ENCODE results near the gene TTLL5. TPM values are rescaled to one million over a fixed set of nuclear protein-coding genes. Genes with fewer than 3 reads are reported as not detected.

Gene TTLL5
- polyA plus RNA-seq, 2 donors: 10.5 to 10.6 TPM

GRCh38 chr14:75658957-75659356, 2.1 kb upstream of the TTLL5 start:
- H3K27ac ChIP-seq (ENCODE audit: low read depth in 2 of 2, low read length in 1 of 2): no peak overlapping the region
- no peaks in the 10 kb centered on the region for H3K27me3 ChIP-seq (ENCODE audit: control insufficient read depth in 1 of 2, insufficient read depth in 2 of 2, low read length in 2 of 2)
- 95 to 96% methylated on average over 2 of the region's 2 CpGs for WGBS, 2 donors

GRCh38 chr14:75660238-75660629, 812 bp upstream of the TTLL5 start:
- Histone ChIP-seq H3K9me3 (ENCODE audit: control insufficient read depth in 2 of 2, insufficient read depth in 1 of 2, low read depth in 1 of 2, low read length in 1 of 2) (no peaks in the 10 kb centered on the region), H3K4me1 (ENCODE audit: control insufficient read depth in 2 of 2, insufficient read depth in 2 of 2, low read length in 1 of 2) (no peaks in the 10 kb centered on the region), H3K4me3 (ENCODE audit: low read depth in 1 of 2, low read length in 2 of 2) (peak overlapping the region; percentile 68 to 91), H3K27ac (ENCODE audit: low read depth in 2 of 2, low read length in 1 of 2) (peak overlapping the region; percentile 96 to 97), H3K27me3 (ENCODE audit: control insufficient read depth in 1 of 2, insufficient read depth in 2 of 2, low read length in 2 of 2) (no peaks in the 10 kb centered on the region), H3K36me3 (ENCODE audit: control insufficient read depth in 2 of 2, insufficient read depth in 2 of 2, low read length in 1 of 2) (peaks cover 0 to 6% of the 10 kb centered on the region in 2 donors)
- WGBS, 2 donors: 14 to 18% methylated on average over 4 of the region's 4 CpGs

More at GRCh38 chr14:75658957-75659356, 2.1 kb upstream of the TTLL5 start:
- Histone ChIP-seq H3K4me3 (ENCODE audit: low read depth in 1 of 2, low read length in 2 of 2) (no peak overlapping the region), H3K4me1 (ENCODE audit: control insufficient read depth in 2 of 2, insufficient read depth in 2 of 2, low read length in 1 of 2) (no peaks in the 10 kb centered on the region), H3K9me3 (ENCODE audit: control insufficient read depth in 2 of 2, insufficient read depth in 1 of 2, low read depth in 1 of 2, low read length in 1 of 2) (no peaks in the 10 kb centered on the region), H3K36me3 (ENCODE audit: control insufficient read depth in 2 of 2, insufficient read depth in 2 of 2, low read length in 1 of 2) (peaks cover 4 to 6% of the 10 kb centered on the region in 2 donors)

GRCh38 chr14:75661499-75661814, 411 bp downstream of the TTLL5 start:
- Histone ChIP-seq H3K36me3 (ENCODE audit: control insufficient read depth in 2 of 2, insufficient read depth in 2 of 2, low read length in 1 of 2) (peaks cover 0 to 2% of the 10 kb centered on the region in 2 donors), H3K4me3 (ENCODE audit: low read depth in 1 of 2, low read length in 2 of 2) (peak overlapping the region; percentile 68 to 91), H3K4me1 (ENCODE audit: control insufficient read depth in 2 of 2, insufficient read depth in 2 of 2, low read length in 1 of 2) (no peaks in the 10 kb centered on the region), H3K27me3 (ENCODE audit: control insufficient read depth in 1 of 2, insufficient read depth in 2 of 2, low read length in 2 of 2) (no peaks in the 10 kb centered on the region), H3K27ac (ENCODE audit: low read depth in 2 of 2, low read length in 1 of 2) (peak overlapping the region; percentile 96 to 97), H3K9me3 (ENCODE audit: control insufficient read depth in 2 of 2, insufficient read depth in 1 of 2, low read depth in 1 of 2, low read length in 1 of 2) (no peaks in the 10 kb centered on the region)
- WGBS, 2 donors: 1% methylated on average over 18 of the region's 18 CpGs

GRCh38 chr14:75662966-75663365, 1.9 kb downstream of the TTLL5 start:
- Histone ChIP-seq H3K36me3 (ENCODE audit: control insufficient read depth in 2 of 2, insufficient read depth in 2 of 2, low read length in 1 of 2) (no peaks in the 10 kb centered on the region), H3K4me3 (ENCODE audit: low read depth in 1 of 2, low read length in 2 of 2) (no peak overlapping the region), H3K4me1 (ENCODE audit: control insufficient read depth in 2 of 2, insufficient read depth in 2 of 2, low read length in 1 of 2) (no peaks in the 10 kb centered on the region), H3K27me3 (ENCODE audit: control insufficient read depth in 1 of 2, insufficient read depth in 2 of 2, low read length in 2 of 2) (no peaks in the 10 kb centered on the region), H3K27ac (ENCODE audit: low read depth in 2 of 2, low read length in 1 of 2) (no peak overlapping the region), H3K9me3 (ENCODE audit: control insufficient read depth in 2 of 2, insufficient read depth in 1 of 2, low read depth in 1 of 2, low read length in 1 of 2) (no peaks in the 10 kb centered on the region)
- WGBS, 2 donors: 74 to 85% methylated on average over 3 of the region's 3 CpGs

GRCh38 chr14:75667099-75667765, 6.2 kb downstream of the TTLL5 start:
- Histone ChIP-seq H3K27me3 (ENCODE audit: control insufficient read depth in 1 of 2, insufficient read depth in 2 of 2, low read length in 2 of 2) (no peaks in the 10 kb centered on the region), H3K27ac (ENCODE audit: low read depth in 2 of 2, low read length in 1 of 2) (no peak overlapping the region), H3K4me3 (ENCODE audit: low read depth in 1 of 2, low read length in 2 of 2) (no peak overlapping the region), H3K9me3 (ENCODE audit: control insufficient read depth in 2 of 2, insufficient read depth in 1 of 2, low read depth in 1 of 2, low read length in 1 of 2) (no peaks in the 10 kb centered on the region), H3K4me1 (ENCODE audit: control insufficient read depth in 2 of 2, insufficient read depth in 2 of 2, low read length in 1 of 2) (no peaks in the 10 kb centered on the region), H3K36me3 (ENCODE audit: control insufficient read depth in 2 of 2, insufficient read depth in 2 of 2, low read length in 1 of 2) (no peaks in the 10 kb centered on the region)
- WGBS, 2 donors: 78 to 84% methylated on average over 2 of the region's 2 CpGs

GRCh38 chr14:75672605-75673192, 11.7 kb downstream of the TTLL5 start:
- H3K4me3 ChIP-seq (ENCODE audit: low read depth in 1 of 2, low read length in 2 of 2): no peak overlapping the region
- no peaks in the 10 kb centered on the region for H3K27me3 ChIP-seq (ENCODE audit: control insufficient read depth in 1 of 2, insufficient read depth in 2 of 2, low read length in 2 of 2)
- no peak overlapping the region for H3K27ac ChIP-seq (ENCODE audit: low read depth in 2 of 2, low read length in 1 of 2)
- no peaks in the 10 kb centered on the region for H3K4me1 ChIP-seq (ENCODE audit: control insufficient read depth in 2 of 2, insufficient read depth in 2 of 2, low read length in 1 of 2)
- no peaks in the 10 kb centered on the region for H3K9me3 ChIP-seq (ENCODE audit: control insufficient read depth in 2 of 2, insufficient read depth in 1 of 2, low read depth in 1 of 2, low read length in 1 of 2)
- H3K36me3 ChIP-seq (ENCODE audit: control insufficient read depth in 2 of 2, insufficient read depth in 2 of 2, low read length in 1 of 2): no peaks in the 10 kb centered on the region
- WGBS, 2 donors: 84 to 89% methylated on average over 1 of the region's 1 CpG

GRCh38 chr14:75673345-75674035, 12.4 kb downstream of the TTLL5 start:
- no peaks in the 10 kb centered on the region for H3K36me3 ChIP-seq (ENCODE audit: control insufficient read depth in 2 of 2, insufficient read depth in 2 of 2, low read length in 1 of 2)
- H3K27ac ChIP-seq (ENCODE audit: low read depth in 2 of 2, low read length in 1 of 2): no peak overlapping the region
- H3K27me3 ChIP-seq (ENCODE audit: control insufficient read depth in 1 of 2, insufficient read depth in 2 of 2, low read length in 2 of 2): no peaks in the 10 kb centered on the region
- H3K4me1 ChIP-seq (ENCODE audit: control insufficient read depth in 2 of 2, insufficient read depth in 2 of 2, low read length in 1 of 2): no peaks in the 10 kb centered on the region
- WGBS, 2 donors: 89 to 90% methylated on average over 4 of the region's 4 CpGs
- H3K4me3 ChIP-seq (ENCODE audit: low read depth in 1 of 2, low read length in 2 of 2): no peak overlapping the region
- H3K9me3 ChIP-seq (ENCODE audit: control insufficient read depth in 2 of 2, insufficient read depth in 1 of 2, low read depth in 1 of 2, low read length in 1 of 2): no peaks in the 10 kb centered on the region

- Histone ChIP-seq H3K36me3 (ENCODE audit: control insufficient read depth in 2 of 2, insufficient read depth in 2 of 2, low read length in 1 of 2) (no peaks in the 10 kb centered on the region), H3K4me1 (ENCODE audit: control insufficient read depth in 2 of 2, insufficient read depth in 2 of 2, low read length in 1 of 2) (no peaks in the 10 kb centered on the region), H3K27me3 (ENCODE audit: control insufficient read depth in 1 of 2, insufficient read depth in 2 of 2, low read length in 2 of 2) (no peaks in the 10 kb centered on the region), H3K4me3 (ENCODE audit: low read depth in 1 of 2, low read length in 2 of 2) (no peak overlapping the region), H3K9me3 (ENCODE audit: control insufficient read depth in 2 of 2, insufficient read depth in 1 of 2, low read depth in 1 of 2, low read length in 1 of 2) (no peaks in the 10 kb centered on the region), H3K27ac (ENCODE audit: low read depth in 2 of 2, low read length in 1 of 2) (no peak overlapping the region)
- 67 to 70% methylated on average over 2 of the region's 2 CpGs for WGBS, 2 donors
Measured at GRCh38 chr14:75675265-75675960, 14.4 kb downstream of the TTLL5 start.

GRCh38 chr14:75685910-75686309, 24.9 kb downstream of the TTLL5 start:
- Histone ChIP-seq H3K36me3 (ENCODE audit: control insufficient read depth in 2 of 2, insufficient read depth in 2 of 2, low read length in 1 of 2) (peaks cover 2 to 6% of the 10 kb centered on the region in 2 donors), H3K9me3 (ENCODE audit: control insufficient read depth in 2 of 2, insufficient read depth in 1 of 2, low read depth in 1 of 2, low read length in 1 of 2) (no peaks in the 10 kb centered on the region), H3K27ac (ENCODE audit: low read depth in 2 of 2, low read length in 1 of 2) (no peak overlapping the region), H3K27me3 (ENCODE audit: control insufficient read depth in 1 of 2, insufficient read depth in 2 of 2, low read length in 2 of 2) (no peaks in the 10 kb centered on the region), H3K4me3 (ENCODE audit: low read depth in 1 of 2, low read length in 2 of 2) (no peak overlapping the region), H3K4me1 (ENCODE audit: control insufficient read depth in 2 of 2, insufficient read depth in 2 of 2, low read length in 1 of 2) (no peaks in the 10 kb centered on the region)
- 68 to 86% methylated on average over 2 of the region's 2 CpGs for WGBS, 2 donors
